Neutrophil (primary cell): ENCODE results near the gene RAI1.
A peak's percentile ranks its signal among the peaks of the same experiment; 100 is the strongest.

Experiments
- H3K27ac ChIP-seq: fragments of 200-600 bp; sonication (generic); 2 replicates; pipeline ENCODE4 v1.5.1; 2016; ENCODE audit warnings: mild to moderate bottlenecking, moderate library complexity
- H3K27me3 ChIP-seq: fragments of 200-600 bp; sonication (generic); 2 replicates; pipeline ENCODE4 v1.6.0; 2016; ENCODE audit warnings: mild to moderate bottlenecking
- H3K36me3 ChIP-seq: fragments of 200-600 bp; sonication (generic); 2 replicates; pipeline ENCODE4 v1.5.1; 2017
- H3K4me1 ChIP-seq, 2 experiments: fragments of 200-600 bp in 1 of 2; sonication (generic) in 1 of 2; 1 replicate in 1 of 2; 2 replicates in 1 of 2; pipeline versions ENCODE4 v1.5.1 to v1.6.1; 2013 to 2016; ENCODE audit warnings: low read depth in 1 of 2, low read length in 1 of 2, mild to moderate bottlenecking in 1 of 2, moderate library complexity in 1 of 2; ENCODE audit not compliant: control insufficient read depth in 1 of 2, insufficient read depth in 1 of 2
- H3K4me3 ChIP-seq, 2 experiments: fragments of 200-600 bp in 1 of 2; sonication (generic) in 1 of 2; 1 replicate in 1 of 2; 2 replicates in 1 of 2; pipeline ENCODE4 v1.5.1; 2013 to 2016; ENCODE audit warnings: low read depth in 1 of 2, low read length in 1 of 2, mild to moderate bottlenecking in 1 of 2, moderate library complexity in 1 of 2
- H3K9me3 ChIP-seq: fragments of 200-600 bp; sonication (generic); 2 replicates; pipeline ENCODE4 v1.5.1; 2016
- TF ChIP-seq, protein P1 (sequence below): fragments of 200-600 bp; sonication (generic); IDR thresholded peaks from 2 replicates; pipeline ENCODE4 v1.5.1; 2016; ENCODE audit warnings: antibody characterized with exemption

Gene RAI1

DNA sequence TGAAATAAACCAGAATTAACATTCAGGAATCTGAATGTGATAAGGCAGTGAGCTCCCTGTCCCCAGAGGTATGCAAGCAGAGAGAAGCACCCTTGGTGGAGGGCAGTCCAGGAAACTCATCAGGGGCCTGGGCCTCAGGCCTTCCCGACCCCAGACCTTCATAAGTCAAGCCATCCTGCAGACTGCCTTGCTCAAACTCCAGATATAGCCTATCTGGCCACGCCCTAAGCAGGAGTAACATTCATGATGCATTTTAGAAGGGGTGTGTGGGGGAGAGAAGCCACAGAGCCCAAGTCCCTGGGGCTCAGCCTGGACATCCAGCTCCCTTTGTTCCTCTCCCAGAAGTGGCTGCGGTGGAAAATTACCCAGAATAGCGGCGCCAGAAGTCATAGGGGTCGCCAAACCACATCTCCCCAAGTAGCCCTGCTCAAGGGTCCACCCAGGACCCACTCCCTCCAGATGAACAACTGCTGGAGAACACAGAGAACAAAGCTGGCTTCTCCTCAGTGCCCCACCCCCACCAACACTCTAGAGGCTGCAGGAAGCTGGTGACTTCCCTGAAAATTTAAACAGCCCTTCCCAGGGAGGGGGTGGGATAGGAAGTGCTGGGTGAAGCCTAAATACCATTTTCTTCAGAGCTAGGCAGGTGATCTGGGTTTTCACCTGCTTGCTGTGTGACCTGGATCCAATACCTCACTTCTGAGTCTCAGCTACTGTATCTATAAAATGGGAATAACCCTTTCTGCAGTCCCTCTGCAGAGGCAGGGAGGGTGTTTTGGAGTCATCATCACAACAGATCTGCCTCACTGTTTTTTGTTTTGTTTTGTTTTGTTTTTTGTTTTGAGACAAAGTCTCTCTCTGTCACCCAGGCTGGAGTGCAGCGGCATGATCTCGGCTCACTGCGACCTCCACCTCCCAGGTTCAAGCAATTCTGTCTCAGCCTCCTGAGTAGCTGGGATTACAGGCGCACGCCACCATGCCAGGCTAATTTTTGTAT lies 157.0 kb downstream of the RAI1 start:
- peak overlapping the region; percentile 73 to 94 for H3K4me3 ChIP-seq
- H3K9me3 ChIP-seq: no peaks in the 10 kb centered on the region
- no peaks in the 10 kb centered on the region for H3K36me3 ChIP-seq
- TF ChIP-seq, protein P1, sequence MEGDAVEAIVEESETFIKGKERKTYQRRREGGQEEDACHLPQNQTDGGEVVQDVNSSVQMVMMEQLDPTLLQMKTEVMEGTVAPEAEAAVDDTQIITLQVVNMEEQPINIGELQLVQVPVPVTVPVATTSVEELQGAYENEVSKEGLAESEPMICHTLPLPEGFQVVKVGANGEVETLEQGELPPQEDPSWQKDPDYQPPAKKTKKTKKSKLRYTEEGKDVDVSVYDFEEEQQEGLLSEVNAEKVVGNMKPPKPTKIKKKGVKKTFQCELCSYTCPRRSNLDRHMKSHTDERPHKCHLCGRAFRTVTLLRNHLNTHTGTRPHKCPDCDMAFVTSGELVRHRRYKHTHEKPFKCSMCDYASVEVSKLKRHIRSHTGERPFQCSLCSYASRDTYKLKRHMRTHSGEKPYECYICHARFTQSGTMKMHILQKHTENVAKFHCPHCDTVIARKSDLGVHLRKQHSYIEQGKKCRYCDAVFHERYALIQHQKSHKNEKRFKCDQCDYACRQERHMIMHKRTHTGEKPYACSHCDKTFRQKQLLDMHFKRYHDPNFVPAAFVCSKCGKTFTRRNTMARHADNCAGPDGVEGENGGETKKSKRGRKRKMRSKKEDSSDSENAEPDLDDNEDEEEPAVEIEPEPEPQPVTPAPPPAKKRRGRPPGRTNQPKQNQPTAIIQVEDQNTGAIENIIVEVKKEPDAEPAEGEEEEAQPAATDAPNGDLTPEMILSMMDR: peak; percentile 28
- peak overlapping the region; percentile 100 for H3K27ac ChIP-seq
- H3K27me3 ChIP-seq: no peaks in the 10 kb centered on the region
- peaks cover 57 to 69% of the 10 kb centered on the region in 2 experiments for H3K4me1 ChIP-seq

DNA sequence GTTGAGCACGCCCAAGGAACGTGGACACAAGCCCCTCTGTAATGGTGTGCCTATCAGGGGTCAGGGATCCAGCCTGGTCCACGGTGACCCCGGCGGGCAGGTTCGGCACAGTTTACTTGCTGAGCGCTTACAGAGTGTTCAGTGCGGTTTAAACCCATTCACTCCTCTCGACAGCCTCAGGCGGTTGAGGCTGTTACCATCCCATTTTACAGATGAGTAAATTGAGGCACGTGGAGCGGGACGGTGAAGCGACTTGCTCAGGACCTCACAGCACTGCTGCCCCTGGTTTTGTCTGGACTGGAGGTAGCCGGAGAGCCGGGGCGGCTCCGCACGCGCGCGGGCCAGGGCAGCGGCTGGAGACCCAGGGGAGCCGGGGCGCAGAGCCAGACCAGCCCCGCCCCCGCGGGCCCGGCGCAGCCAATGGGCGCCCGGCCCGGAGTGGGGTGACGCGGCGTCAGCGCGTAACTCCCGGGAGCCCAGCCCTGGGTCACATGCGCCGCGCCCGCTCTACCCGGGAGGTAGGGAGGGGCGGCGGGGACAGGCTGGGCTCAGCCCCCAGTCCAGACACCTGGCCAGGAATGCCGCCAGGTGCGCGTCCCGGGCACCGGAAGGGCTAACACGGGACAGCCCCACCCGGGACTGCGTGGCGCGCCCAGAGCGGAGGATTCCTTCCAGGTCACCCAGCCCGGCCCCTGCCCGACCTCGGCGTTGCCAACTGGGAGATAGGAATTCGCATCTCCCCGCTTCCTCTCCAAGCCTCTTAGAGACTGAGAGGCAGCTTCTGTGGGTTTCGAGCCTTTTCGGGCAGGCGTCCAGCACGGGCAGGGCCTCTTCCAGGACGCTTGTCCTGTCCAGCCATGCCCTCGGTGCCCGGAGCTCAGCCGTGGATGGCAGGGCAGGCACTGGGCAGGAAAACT lies 158.8 kb downstream of the RAI1 start:
- no peaks in the 10 kb centered on the region for H3K36me3 ChIP-seq
- TF ChIP-seq, protein P1: peak; percentile 34
- H3K4me1 ChIP-seq: peaks cover 55 to 59% of the 10 kb centered on the region in 2 experiments
- H3K4me3 ChIP-seq: peak overlapping the region; percentile 68 to 85
- H3K27me3 ChIP-seq: no peaks in the 10 kb centered on the region
- H3K27ac ChIP-seq: peak overlapping the region; percentile 100
- H3K9me3 ChIP-seq: no peaks in the 10 kb centered on the region

DNA sequence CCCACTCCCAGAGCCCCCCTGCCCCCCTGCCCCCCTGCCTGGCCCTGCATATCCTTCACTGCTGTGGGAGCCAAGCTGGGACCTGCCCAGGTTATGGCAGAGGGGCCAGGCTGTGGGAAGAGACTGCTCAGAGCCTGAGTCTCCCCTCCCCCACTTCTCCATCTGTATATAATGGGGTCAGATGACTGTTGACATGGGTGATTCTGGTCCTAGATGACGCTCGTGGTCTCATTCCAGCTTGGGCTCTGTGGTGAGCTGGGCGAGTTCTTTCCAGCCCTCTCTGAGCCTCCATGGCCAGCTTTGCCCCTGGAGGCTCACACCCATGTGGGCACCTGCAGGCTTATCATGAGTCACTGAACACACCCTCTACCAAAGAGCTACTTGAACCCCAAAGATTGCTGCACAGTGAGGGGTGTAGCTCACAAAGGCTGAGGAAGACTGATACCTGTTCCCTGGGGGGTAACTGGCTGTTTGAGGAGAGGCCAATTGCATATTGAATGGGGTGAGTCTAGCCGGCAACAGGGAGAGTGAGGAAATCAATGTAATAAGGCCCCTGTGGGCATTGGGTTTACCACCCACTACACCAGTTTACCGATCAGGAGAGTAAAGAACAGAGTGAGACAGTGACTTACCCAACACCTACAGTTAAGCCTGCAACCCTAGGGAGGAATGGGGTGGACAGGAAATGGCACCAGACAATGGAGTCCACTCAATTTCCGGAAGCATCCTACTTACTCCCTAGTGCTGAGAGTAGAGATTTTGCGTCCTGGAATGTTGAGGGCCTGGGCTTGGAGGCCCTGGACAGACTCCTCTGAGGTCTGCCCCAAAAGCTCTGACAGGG lies 159.7 kb downstream of the RAI1 start:
- TF ChIP-seq, protein P1: no peak
- Histone ChIP-seq H3K27me3 (no peaks in the 10 kb centered on the region), H3K27ac (peak overlapping the region; percentile 100), H3K9me3 (no peaks in the 10 kb centered on the region), H3K4me1 (peaks cover 45 to 50% of the 10 kb centered on the region in 2 experiments), H3K36me3 (no peaks in the 10 kb centered on the region), H3K4me3 (peak overlapping the region; percentile 68 to 85)

DNA sequence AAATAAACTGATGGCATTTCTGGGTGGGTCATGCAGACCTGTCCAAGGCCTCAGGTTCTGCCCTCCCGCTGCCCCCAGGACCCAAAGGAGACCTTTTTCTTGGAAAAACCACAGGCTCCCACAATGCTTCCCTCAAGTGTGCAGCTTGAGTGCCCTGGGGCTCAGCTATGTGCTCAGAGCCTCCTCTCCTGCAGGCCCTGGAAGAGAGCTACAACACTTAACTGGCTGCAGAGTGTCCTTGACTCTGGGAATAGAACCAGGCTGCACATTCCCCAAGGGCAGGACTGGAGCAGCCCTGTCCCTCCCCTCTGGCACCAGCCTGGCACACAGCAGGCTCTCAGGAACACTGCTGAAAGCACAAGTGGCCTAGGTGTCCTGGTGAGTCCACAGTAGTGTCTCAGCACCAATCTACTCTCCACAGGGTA lies 160.4 kb downstream of the RAI1 start:
- Histone ChIP-seq H3K4me1 (peaks cover 45% of the 10 kb centered on the region in 2 experiments), H3K27ac (peak overlapping the region; percentile 100), H3K27me3 (no peaks in the 10 kb centered on the region), H3K9me3 (no peaks in the 10 kb centered on the region), H3K4me3 (no peak overlapping the region), H3K36me3 (peaks cover 6% of the 10 kb centered on the region)
- TF ChIP-seq, protein P1: no peak
